Retinal pigment epithelial cell (primary cell): Measurements from ENCODE around the gene BRD2.

Experiments used
- DNase-seq: peaks from one replicate; pipeline ENCODE4 v3.0.0-alpha.2; 2010; ENCODE audit warnings: low read depth
- H3K4me3 ChIP-seq: 2 replicates; pipeline ENCODE4 v1.5.1; 2011; ENCODE audit warnings: mild to moderate bottlenecking, low read length, control low read depth, moderate library complexity
- CTCF ChIP-seq: conservative IDR thresholded peaks from 2 replicates; pipeline ENCODE4 v1.5.1; 2011; ENCODE audit warnings: low read depth, low read length, control low read depth, inconsistent platforms

The BRD2 gene

GRCh38 chr6:32950010-32950409 is 18.4 kb upstream of the BRD2 start:
- no peak for DNase-seq
- no peak for TF ChIP-seq CTCF
- H3K4me3 ChIP-seq: no peak overlapping the region

GRCh38 chr6:32950449-32950848 is 17.9 kb upstream of the BRD2 start:
- TF ChIP-seq CTCF: no peak
- H3K4me3 ChIP-seq: no peak overlapping the region
- DNase-seq: no peak

- H3K4me3 ChIP-seq: no peak within 1 kb of the TSS
- peak; percentile 90 for DNase-seq
- peak; percentile 95 for TF ChIP-seq CTCF
Measured at GRCh38 chr6:32952817-32953739, 15.3 kb upstream of the BRD2 start, which contains the start of gene HLA-DMA. TSS of gene HLA-DMA (minus strand) at chr6:32953097. CDS start at chr6:32953036, 61 bp downstream.

- no peak overlapping the region for H3K4me3 ChIP-seq
Measured at GRCh38 chr6:32953775-32954174, 14.6 kb upstream of the BRD2 start.

GRCh38 chr6:32954267-32954666 is 14.1 kb upstream of the BRD2 start:
- DNase-seq: no peak
- no peak for TF ChIP-seq CTCF
- no peak overlapping the region for H3K4me3 ChIP-seq

More at GRCh38 chr6:32953775-32954174, 14.6 kb upstream of the BRD2 start:
- no peak for DNase-seq
- no peak for TF ChIP-seq CTCF

- peak; percentile 52 for TF ChIP-seq CTCF
- no peak for DNase-seq
- no peak overlapping the region for H3K4me3 ChIP-seq
Measured at GRCh38 chr6:32954986-32955802, 13.2 kb upstream of the BRD2 start.
